CD4-positive, alpha-beta T cell treated with Interleukin-1 beta for 1 hour (primary cell): Measurements from ENCODE around the gene IL1RAPL2.
"Not testable (repeated sequence)": the region's sequence is repeated elsewhere in the genome, so short reads cannot be mapped to it uniquely, and the experiment has no call there.

ENCODE experiments used
- DNase-seq, 2 donors: peaks; one replicate each; pipeline ENCODE4 v3.0.0-alpha.2; 2020 to 2022

IL1RAPL2 gene

DNA sequence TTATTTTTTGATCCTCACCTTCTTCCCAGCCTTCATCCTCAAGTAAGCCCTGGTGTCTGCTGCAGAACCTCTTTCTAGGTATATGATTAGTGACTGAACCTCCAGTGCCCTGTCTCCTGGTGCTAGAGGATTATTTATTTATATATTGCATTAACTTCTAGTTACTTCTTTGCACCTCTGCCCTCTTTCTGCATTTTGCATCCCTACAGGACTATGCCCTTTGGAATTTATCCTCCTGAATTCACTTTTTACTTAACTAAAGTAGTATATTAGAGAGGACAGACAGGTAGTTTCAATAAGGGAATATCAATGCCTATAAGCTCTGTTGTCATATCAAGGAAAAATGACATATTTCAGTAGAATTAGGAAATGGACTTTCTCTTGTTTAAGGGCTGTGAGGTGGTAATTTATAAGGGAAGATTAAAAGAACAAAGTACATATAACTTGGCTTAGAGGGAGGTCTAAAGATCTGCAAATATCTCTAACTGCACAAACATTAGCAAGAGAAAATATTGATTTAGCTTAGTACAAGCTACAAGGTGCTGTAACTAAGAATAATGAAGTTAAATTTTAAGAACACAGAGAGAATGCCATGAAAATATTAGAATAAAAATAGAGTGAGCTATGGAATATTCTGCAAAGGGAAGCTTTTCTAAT, 472.8 kb downstream of the IL1RAPL2 start:
- no peak for DNase-seq

DNA sequence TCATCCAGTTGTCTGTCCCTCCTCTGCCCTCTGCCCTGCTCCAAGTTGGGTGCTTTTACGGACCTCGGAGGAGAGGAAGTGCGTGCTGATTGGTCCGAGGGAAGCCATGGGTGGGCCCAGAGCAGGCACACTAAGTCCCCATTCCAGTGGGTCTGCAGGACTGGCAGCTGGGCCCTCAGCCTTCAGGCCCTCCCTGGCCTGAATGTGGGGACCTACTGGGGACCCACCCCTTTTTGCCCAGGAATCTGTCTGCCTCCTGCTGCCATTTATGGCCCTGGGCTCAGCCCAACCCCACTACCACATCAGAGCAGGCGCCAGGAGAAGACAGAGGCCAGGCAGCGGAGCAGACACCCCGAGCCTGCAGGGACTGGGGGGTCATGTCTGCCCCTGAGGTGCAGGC, 484.9 kb downstream of the IL1RAPL2 start:
- DNase-seq: no peak

DNA sequence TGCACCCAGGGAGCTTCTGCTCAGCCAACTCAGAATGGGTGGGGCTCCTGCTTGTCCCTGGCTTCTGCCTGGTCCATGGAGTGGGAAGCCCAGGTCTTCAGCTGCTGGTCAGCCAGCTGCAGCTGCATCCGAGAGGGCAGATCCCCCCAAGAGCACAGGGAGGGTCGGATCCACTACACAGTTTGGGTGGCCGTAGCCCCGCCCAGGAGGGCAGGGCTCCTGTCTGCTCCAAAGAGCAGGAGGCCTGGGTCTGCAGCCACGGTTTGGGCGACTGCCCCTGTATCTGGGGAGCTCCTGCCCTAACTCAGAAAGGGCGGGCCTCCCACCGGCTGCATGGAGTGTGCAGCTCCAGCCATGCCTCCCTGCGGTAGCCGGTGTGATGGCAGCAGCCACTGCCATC, 485.4 kb downstream of the IL1RAPL2 start:
- no peak for DNase-seq

DNA sequence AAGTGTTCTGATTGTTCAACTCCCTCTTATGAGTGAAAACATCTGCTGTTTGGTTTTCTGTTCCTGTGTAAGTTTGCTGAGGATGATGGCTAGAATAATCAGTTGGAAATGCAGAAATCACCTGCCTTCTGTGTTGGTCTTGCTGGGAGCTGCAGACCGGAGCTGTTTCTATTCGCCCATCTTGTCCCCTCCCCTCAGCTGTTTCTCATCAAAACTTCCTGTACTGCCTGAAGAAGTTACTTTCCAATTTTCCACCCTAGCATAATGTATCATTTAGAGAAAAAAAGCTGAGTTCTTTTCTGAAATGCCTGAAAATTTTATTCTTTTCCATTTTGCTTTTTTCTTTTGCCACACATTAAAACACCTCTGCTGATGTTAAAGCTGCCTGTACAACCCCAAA, 486.9 kb downstream of the IL1RAPL2 start:
- no peak for DNase-seq

DNA sequence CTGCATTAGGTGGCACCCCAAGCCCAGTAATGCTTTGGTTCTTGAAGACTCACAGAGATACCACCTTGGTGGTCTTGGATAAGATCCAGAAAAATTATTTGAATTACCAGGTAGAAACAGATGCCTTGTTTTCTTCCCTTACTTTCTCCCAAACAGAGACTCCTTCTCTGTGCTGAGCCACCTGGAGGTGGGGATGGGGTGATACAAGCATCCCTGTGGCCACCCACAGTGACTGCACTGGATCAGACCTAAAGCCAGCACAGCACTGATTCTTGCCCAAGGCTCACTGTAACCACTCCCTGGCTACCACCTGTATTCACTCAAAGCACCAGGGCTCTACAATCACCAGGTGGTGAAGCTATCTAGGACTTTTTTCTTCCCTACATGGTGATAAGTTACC, 497.7 kb downstream of the IL1RAPL2 start:
- DNase-seq: no peak

DNA sequence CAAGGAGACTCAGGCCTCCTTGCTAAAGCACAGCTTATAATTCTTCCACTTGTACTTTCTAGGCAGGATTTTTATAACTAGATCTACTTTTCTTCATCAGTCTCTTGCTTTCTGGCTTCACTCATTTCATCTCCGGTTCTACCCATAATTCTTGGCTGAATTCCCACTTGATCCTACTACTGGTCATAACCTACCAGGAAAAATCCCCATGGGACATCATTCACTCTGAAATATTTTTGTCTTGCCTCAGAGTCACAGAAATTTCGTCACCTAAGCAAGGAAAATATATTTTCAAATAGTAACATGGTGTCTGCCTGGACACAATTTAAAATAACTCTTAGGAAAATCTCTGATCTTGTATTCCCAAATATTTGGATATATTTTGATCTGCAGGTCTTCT, 532.2 kb downstream of the IL1RAPL2 start:
- DNase-seq: no peak

DNA sequence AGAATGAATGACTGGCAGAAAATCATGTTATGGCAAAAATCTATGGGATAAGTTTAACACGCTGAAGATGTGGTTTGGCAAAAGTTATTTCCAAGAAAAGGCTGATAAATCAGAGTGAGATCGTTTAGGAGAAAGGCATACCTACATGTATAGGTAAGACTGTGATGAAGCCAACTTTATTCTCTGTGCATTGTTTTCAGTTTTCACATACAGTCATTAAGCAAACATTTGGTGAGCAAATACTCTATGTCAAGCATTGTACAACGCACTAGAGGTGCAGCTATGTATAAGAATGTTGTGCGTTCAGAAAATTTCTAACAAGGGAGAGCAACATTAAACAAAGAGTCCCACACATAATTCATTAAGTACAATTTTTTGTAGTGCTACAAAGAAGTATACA, 532.8 kb downstream of the IL1RAPL2 start:
- DNase-seq: no peak

DNA sequence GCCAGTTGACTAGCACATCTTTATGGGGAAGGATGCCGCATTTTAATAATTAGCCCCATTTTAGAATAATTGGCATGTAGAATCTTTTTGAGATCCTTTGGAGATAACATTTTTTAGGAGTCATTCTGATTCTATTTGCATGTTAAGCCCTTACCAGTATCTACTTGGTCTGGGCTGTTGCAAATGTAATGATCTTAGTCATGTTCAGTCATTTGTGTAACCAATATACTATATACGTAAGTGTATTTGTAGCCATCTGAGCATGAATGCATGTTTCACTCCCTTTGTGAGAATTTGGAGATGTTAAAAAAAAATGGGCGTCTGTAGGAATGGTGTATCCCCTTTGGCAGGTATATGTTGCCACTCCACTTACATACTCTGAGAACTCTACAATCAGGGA, 535.4 kb downstream of the IL1RAPL2 start:
- DNase-seq: no peak

DNA sequence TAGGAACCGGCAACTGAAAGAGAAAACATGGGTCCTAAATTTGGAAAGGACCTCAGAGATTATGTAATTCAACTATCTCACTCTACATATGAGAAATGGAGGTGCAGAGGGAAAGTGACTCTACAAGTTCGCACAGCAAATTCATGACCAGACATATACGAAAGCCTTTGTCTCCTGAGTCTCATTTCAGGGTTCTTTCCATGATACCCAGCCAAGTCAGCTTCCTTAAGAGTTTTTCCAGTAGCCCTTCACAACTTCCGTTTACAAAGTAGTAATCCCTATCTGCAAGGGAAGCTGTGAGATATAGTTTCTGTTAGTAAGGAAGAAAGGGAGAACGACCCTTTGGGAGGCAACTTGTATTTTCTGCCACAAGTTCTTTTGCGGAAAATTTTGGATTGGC, 543.9 kb downstream of the IL1RAPL2 start:
- DNase-seq: no peak

DNA sequence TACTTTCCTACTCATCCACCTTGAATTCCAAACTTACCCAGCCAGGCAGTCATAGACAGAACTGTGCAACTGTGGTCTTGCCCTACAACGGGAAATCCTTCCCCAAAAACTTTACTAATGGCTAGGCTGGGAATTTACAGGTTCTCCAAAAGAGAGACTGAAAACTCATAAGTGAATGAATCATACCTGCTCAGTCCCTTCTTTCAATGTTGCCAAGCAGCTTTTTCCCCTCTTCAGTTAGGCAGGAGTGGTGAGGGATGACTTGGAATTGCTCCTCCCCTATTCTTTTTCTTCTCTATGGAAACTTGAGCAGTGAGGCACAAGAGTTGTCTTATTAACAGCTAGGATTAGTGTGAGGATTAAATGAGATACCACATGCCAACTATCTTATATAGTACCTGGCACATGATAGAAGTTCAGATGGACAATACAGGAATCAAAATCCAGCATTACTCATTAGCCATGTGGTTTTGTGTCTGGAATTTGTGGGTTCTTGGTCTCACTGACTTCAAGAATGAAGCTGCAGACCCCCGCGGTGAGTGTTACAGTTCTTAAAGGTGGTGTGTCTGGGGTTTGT, 548.6 kb downstream of the IL1RAPL2 start:
- DNase-seq: no peak

DNA sequence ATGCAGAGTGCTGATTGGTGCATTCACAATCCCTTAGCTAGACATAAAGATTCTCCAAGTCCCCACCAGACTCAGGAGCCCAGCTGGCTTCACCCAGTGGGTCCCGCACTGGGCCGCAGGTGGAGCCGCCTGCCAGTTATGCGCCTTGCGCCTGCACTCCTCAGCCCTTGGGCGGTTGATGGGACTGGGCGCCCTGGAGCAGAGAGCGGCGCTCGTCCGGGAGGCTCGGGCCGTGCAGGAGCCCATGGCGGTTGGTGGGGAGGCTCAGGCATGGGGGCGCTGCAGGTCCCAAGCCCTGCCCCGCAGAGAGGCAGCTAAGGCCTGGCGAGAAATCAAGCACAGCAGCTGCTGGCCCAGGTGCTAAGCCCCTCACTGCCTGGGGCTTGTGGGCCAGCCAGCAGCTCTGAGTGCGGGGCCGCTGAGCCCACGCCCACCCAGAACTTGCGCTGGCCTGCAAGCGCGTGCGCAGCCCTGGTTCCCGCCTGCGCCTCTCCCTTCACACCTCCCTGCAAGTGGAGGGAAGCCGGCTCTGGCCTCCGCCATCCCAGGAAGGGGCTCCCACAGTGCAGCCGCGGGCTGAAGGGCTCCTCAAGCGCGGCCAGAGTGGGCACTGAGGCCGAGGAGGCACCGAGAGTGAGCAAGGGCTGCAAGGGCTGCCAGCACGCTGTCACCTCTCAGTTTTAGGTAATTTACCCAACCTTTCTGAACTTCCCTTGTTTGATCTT, 549.8 kb downstream of the IL1RAPL2 start:
- not testable (repeated sequence) for DNase-seq

DNA sequence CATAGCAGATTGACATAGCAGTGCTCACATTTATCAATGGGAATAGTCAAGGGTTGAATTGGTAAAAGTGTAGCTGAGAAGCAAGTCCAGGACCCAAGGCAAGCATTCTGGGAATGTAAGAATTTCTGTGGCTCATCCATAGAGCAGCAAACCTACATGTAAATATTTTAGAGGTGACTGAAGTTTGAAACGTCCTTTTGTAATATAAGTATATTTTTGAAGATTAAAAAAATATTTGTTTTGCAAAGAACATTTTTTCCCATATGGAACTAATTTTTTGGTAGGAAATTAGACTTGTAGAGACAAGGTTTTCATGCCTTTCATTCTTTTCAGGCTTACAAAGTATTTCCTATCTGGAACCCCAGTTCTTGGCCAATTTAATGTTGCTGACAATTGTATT, 550.5 kb downstream of the IL1RAPL2 start:
- no peak for DNase-seq

DNA sequence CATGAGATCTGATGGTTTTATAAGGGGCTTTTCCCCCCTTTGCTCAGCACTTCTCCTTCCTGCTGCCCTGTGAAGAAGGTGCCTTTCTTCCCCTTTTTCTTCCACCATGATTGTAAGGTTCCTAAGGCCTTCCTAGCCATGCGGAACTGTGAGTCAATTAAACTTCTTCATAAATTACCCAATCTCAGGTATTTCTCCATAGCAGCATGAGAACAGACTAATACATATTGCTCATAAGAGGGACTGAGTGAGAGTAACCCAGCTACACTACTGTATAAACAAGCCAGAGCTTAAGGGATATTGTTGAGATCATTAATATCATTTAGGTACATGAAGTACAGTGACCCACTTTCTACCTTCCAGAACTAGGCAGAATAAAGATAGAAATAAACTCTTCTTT, 551.6 kb downstream of the IL1RAPL2 start:
- no peak for DNase-seq

DNA sequence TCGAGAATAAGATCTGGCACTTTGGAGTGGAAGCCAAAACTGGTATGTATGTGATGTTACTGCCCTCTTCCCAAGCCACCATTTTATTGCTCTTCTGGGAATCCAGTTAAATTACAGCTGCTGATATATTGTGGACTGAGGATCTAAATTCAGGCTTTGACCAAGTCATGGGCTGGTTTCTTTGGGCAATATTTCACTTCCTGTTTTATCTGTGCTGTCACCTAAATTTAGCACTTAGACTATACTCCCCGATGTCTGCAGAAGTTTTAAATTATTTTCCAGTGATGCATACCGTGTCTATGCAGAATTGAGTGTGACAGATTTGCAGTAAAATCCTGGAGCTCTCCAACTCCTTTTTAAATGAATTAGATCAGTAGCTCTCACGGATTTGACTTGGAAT, 554.5 kb downstream of the IL1RAPL2 start:
- DNase-seq: no peak

DNA sequence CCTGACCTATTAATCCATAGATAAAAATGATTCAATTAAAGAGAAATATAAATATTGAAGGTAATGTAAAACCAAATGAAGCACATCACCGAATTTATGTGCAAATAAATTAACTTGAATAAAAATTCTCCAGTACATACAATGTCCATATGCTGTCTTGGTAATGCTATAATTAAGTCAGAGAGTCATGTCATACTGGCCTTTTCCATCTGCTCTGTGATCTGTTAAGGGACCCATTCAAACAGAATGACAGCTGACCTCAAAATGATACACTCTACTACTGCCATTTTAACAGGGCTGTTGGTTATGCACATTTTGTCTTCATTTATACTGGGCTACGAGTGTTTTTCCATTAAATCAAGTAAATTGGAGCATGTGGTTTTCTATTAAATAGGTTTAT, 555.2 kb downstream of the IL1RAPL2 start:
- DNase-seq: no peak

DNA sequence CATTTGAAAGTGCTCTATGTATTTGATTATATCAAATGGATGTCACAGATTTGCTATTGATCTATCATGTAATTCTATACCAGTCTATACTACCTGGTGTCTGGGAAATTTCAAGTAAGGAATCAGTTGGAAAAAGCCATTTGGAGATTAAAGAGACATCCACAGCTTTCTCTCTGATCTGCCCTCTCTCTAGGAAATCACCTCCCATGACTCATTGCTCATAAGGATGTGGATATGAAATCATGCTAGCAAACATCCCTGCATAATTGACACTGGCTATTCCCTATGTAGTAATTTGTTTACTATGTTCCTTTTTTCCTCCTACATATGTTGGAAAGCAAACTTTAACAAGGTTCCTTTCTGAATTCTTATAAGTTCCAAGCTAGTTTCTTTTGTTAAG, 560.2 kb downstream of the IL1RAPL2 start:
- no peak for DNase-seq

DNA sequence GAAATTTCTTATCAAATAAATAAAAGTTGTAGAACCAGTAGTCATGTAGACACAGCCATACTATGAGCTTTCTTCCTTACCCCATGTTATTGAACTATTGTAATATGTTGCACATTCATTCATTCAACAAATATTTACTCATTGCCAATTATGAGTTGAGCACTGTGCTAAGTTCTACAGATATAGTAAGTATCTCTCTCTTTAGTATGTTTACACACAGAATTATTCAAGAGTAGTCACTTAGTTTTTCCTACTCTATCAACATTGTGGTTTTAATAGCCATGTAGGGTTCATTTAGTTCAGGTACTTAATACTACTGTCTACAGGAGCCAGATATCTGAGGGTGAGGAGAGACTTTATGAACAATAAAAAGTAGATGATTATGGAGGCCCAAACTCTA, 568.3 kb downstream of the IL1RAPL2 start:
- DNase-seq: no peak

DNA sequence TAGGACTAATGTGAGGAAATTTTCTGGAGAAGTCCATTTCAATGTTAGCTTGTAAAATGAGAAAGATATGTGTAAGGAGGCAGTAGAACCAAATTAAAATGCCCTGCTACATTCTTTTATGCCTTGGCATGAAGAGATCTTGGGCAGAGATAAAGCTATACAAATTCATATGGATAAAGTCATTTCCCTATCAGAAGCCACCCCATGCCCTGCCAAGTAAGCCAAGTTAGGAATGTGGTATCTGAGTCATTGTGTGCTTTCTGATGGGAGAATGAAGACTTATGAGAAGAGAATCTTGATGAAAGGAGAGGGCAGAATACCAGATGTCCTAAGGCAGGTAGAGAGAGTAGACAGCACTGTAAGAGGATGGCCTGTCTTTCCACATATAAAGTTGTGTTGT, 570.8 kb downstream of the IL1RAPL2 start:
- no peak for DNase-seq

DNA sequence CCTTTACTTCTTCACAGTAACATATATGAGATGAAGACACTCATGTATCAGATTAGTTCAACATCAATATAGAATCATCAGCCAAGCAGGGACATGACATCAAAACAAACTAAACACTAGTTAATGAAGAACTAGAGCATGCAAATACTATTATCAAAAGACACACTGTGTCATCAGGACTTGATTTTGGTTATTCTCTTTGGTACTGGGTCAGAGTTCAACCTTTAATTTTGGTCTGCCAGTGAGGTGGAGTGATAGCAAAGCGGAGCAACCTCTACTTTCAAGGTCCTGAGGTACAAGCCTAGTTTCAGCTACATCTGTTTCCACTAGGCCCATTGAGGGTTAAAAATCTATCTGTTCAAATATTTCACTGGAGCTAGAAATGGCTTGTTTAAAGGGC, 584.0 kb downstream of the IL1RAPL2 start:
- no peak for DNase-seq

DNA sequence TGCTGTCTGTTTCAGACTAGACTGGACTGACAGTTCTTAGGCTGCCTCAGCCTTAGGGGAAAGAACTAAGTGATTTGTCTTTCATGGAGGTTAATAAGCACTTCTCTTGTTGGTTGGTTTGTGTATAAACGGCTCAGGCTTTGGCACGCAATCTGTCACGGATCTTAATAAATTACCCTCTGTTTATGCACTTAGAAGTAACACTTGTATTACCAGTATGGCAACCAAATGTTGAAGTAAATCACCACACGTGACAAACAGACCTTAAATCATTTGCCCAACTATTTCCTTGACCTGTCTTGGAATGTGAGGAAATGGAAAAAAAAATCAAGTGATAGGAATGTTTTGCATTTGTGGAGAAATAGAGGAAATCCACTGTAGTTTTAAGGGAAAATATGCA, 584.6 kb downstream of the IL1RAPL2 start:
- no peak for DNase-seq

DNA sequence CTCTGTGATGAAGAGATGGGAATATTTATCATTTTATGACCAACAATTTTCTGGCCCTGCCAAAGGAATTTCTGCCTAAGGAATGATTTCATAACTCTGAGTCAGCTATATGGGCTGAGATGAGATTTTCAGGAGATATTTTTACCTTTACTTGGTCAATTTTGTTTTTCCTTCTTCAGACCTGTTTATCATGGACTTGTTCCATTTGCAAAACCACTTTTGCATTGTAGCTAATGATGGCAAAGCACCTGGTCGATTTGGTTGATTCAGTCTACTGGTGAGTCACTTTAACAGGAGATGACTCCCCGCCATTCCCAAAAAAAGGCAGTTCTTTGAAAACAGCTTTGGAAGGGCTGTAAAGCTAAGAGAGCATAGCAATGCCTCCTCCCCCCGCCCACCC, 601.2 kb downstream of the IL1RAPL2 start:
- no peak for DNase-seq

DNA sequence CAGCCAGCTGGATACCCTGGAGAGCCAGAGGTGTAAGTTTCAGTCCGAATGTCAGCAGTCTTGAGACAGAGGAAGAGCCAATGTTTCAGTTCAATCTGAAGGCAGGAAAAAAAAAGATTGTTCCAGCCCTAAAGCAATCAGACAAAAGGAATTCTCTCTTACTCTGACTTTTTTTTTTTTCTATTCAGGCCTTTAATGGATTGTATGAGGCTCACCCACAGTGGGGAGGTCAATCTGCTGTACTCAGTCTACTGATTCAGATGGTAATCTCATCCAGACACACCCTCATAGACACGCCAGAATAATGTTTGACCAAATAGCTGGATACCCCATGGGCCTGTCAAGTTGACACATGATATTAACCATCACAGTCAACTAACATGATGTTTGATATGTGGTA, 602.6 kb downstream of the IL1RAPL2 start:
- no peak for DNase-seq

DNA sequence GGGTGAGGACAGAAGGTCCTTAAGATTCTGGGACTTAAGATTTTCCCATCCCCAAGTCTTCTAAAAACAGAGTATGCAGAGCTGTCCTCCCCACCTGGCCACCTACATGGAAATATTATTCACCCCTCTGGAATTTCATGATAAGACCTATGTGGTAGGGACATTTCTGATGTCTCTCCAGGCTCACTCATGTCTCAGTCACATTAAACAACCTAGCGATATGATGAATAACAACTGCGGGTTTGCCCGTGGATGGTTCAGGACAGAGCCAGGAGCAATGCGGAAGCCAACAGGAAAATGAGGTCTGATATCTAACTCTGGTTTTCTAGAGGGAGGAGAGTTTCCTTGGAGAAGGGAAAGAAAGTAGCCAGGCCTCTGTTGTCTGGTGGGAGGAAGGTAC, 607.1 kb downstream of the IL1RAPL2 start:
- DNase-seq: no peak

DNA sequence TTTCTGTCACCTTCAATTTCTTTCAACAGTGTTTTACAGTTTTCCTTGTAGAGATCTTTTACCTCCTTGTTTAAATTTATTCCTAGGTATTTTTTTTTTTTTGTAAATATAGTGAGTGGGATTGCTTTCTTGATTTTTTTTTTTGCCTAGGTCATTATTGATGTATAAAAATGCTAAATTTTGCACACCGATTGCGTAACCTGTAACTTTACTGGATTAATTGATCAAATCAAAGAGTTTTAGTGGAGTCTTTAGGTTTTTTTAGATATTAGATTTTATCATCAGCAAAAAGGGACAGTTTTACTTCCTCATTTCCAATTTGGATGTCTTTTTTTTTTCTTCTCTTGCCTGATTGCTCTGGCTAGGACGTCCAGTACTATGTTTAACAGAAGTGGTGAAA, 613.6 kb downstream of the IL1RAPL2 start:
- no peak for DNase-seq

DNA sequence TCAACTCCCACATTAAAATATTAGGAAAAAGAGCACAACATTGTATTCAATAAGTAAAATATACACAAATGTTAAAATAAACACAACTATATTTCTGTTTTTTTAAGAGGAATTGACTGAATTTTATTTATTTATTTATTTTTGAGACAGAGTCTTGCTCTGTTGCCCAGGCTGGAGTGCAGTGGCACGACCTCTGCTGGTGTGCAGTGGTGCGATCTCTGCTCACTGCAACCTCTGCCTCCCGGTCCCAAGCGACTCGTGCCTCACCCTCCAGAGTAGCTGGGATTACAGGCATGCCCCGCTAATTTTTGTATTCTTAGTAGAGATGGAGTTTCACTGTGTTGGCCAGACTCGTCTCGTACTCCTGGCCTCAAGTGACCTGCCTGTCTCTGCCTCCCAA, 623.1 kb downstream of the IL1RAPL2 start:
- no peak for DNase-seq
